Nephron (organoid): Measurements from ENCODE around the gene PDIA6.
"Not testable (repeated sequence)": the region's sequence is repeated elsewhere in the genome, so short reads cannot be mapped to it uniquely, and the experiment has no call there.

Source experiments
- H3K27ac Mint-ChIP-seq, 3 experiments: 2 replicates each; pipeline ENCODE4 v1.8.0; 2020; ENCODE audit warnings: mixed read lengths in 3 of 3, mild to moderate bottlenecking in 2 of 3, moderate library complexity in 1 of 3
- H3K27me3 Mint-ChIP-seq: 2 replicates; pipeline ENCODE4 v1.8.0; 2021; ENCODE audit warnings: low read depth, mild to moderate bottlenecking, moderate library complexity, mixed read lengths
- H3K36me3 Mint-ChIP-seq: 2 replicates; pipeline ENCODE4 v1.8.0; 2020; ENCODE audit warnings: low read depth, mixed read lengths
- H3K4me1 Mint-ChIP-seq: 2 replicates; pipeline ENCODE4 v1.8.0; 2020; ENCODE audit warnings: mixed read lengths
- H3K4me3 Mint-ChIP-seq, 3 experiments: 2 replicates each; pipeline ENCODE4 v1.8.0; 2020; ENCODE audit warnings: mild to moderate bottlenecking in 3 of 3, mixed read lengths in 3 of 3, moderate library complexity in 2 of 3
- H3K9me3 Mint-ChIP-seq: 2 replicates; pipeline ENCODE4 v1.8.0; 2020; ENCODE audit warnings: mixed read lengths
- CTCF ChIP-seq, 3 experiments: fragments of 200-600 bp; sonication (generic); IDR thresholded peaks; one replicate each; pipeline ENCODE4 v1.5.0; 2021; ENCODE audit warnings: antibody characterized with exemption in 3 of 3; ENCODE audit not compliant: unreplicated experiment in 3 of 3

The PDIA6 gene

GRCh38 chr2:10810202-10811161 lies 2.1 kb downstream of the PDIA6 start:
- Mint-ChIP-seq H3K27me3 (no peaks in the 10 kb centered on the region), H3K4me1 (peaks cover 32% of the 10 kb centered on the region), H3K27ac (peak overlapping the region; percentile 39 to 95 (median 88)), H3K4me3 (peak overlapping the region; percentile 94 to 95 (median 95)), H3K36me3 (peaks cover 16% of the 10 kb centered on the region), H3K9me3 (no peaks in the 10 kb centered on the region)
- no peak for TF ChIP-seq CTCF (IDR thresholded peaks at IDR 0.05; ENCODE audit: unreplicated experiment in 3 of 3)

GRCh38 chr2:10806543-10806942 lies 6.0 kb downstream of the PDIA6 start:
- no peak overlapping the region for H3K4me3 Mint-ChIP-seq
- no peak for TF ChIP-seq CTCF (IDR thresholded peaks at IDR 0.05; ENCODE audit: unreplicated experiment in 3 of 3)
- H3K36me3 Mint-ChIP-seq, result peaks cover 34% of the 10 kb centered on the region
- no peaks in the 10 kb centered on the region for H3K27me3 Mint-ChIP-seq
- H3K9me3 Mint-ChIP-seq, result no peaks in the 10 kb centered on the region
- H3K4me1 Mint-ChIP-seq, result peaks cover 32% of the 10 kb centered on the region
- no peak overlapping the region for H3K27ac Mint-ChIP-seq

- H3K27me3 Mint-ChIP-seq, H3K4me3 Mint-ChIP-seq, H3K27ac Mint-ChIP-seq, H3K9me3 Mint-ChIP-seq: not testable (repeated sequence)
- H3K36me3 Mint-ChIP-seq, result peaks cover 38% of the 10 kb centered on the region
- H3K4me1 Mint-ChIP-seq, result peaks cover 27% of the 10 kb centered on the region
Measured at GRCh38 chr2:10805990-10806389, 6.6 kb downstream of the PDIA6 start.

GRCh38 chr2:10802657-10803056 lies 9.9 kb downstream of the PDIA6 start:
- Mint-ChIP-seq H3K9me3 (no peaks in the 10 kb centered on the region), H3K4me1 (peaks cover 11% of the 10 kb centered on the region), H3K27ac (peak overlapping the region; percentile 1 to 55 (median 42)), H3K4me3 (no peak overlapping the region), H3K27me3 (no peaks in the 10 kb centered on the region), H3K36me3 (peaks cover 44% of the 10 kb centered on the region)
- no peak for TF ChIP-seq CTCF (IDR thresholded peaks at IDR 0.05; ENCODE audit: unreplicated experiment in 3 of 3)

- Mint-ChIP-seq H3K4me1 (peaks cover 11% of the 10 kb centered on the region), H3K27me3 (no peaks in the 10 kb centered on the region), H3K36me3 (peaks cover 54% of the 10 kb centered on the region), H3K27ac (no peak overlapping the region), H3K9me3 (no peaks in the 10 kb centered on the region), H3K4me3 (no peak overlapping the region)
- no peak for TF ChIP-seq CTCF (IDR thresholded peaks at IDR 0.05; ENCODE audit: unreplicated experiment in 3 of 3)
Measured at GRCh38 chr2:10800163-10800562, 12.4 kb downstream of the PDIA6 start.

GRCh38 chr2:10798783-10799182 lies 13.8 kb downstream of the PDIA6 start:
- peak overlapping the region in 1 of 3 experiments; percentile 23 for H3K27ac Mint-ChIP-seq
- H3K9me3 Mint-ChIP-seq, result no peaks in the 10 kb centered on the region
- H3K27me3 Mint-ChIP-seq, result no peaks in the 10 kb centered on the region
- no peak overlapping the region for H3K4me3 Mint-ChIP-seq
- no peak for TF ChIP-seq CTCF (IDR thresholded peaks at IDR 0.05; ENCODE audit: unreplicated experiment in 3 of 3)
- peaks cover 11% of the 10 kb centered on the region for H3K4me1 Mint-ChIP-seq
- H3K36me3 Mint-ChIP-seq, result peaks cover 60% of the 10 kb centered on the region
